ENCODE measurements around the gene ALG9.

GRCh38 chr11:111778047-111778558, 93.3 kb downstream of the ALG9 start:
- TF ChIP-seq POLR2A (IDR thresholded peaks at IDR 0.05) (no peak), CTCF (IDR thresholded peaks at IDR 0.05) (no peak), EP300 (IDR thresholded peaks at IDR 0.05) (no peak)

All from ovary (tissue), 3 donors.